Endothelial cell (in vitro differentiated cells): ENCODE results near the gene PSRC1. TPM values are rescaled to one million over a fixed set of nuclear protein-coding genes. Genes with fewer than 3 reads are reported as not detected.

ENCODE experiments used
- DNase-seq: peaks from one replicate; pipeline ENCODE4 v3.0.0; 2021; ENCODE audit warnings: low spot score
- H3K27ac Mint-ChIP-seq: one replicate; pipeline ENCODE4 v1.8.0; 2021; ENCODE audit warnings: mixed read lengths, inconsistent platforms; ENCODE audit not compliant: unreplicated experiment
- H3K27me3 Mint-ChIP-seq: one replicate; pipeline ENCODE4 v1.8.0; 2021; ENCODE audit warnings: mild to moderate bottlenecking, moderate library complexity, mixed read lengths, inconsistent platforms; ENCODE audit not compliant: unreplicated experiment
- H3K36me3 Mint-ChIP-seq: one replicate; pipeline ENCODE4 v1.8.0; 2021; ENCODE audit warnings: mild to moderate bottlenecking, low read depth, mixed read lengths, inconsistent platforms; ENCODE audit not compliant: unreplicated experiment
- H3K4me1 Mint-ChIP-seq: one replicate; pipeline ENCODE4 v1.8.0; 2021; ENCODE audit warnings: mild to moderate bottlenecking, mixed read lengths, inconsistent platforms; ENCODE audit not compliant: unreplicated experiment
- H3K4me3 Mint-ChIP-seq: one replicate; pipeline ENCODE4 v1.8.0; 2021; ENCODE audit warnings: mild to moderate bottlenecking, mixed read lengths, inconsistent platforms; ENCODE audit not compliant: unreplicated experiment
- H3K9me3 Mint-ChIP-seq: one replicate; pipeline ENCODE4 v1.8.0; 2021; ENCODE audit warnings: mixed read lengths, inconsistent platforms; ENCODE audit not compliant: unreplicated experiment
- total RNA-seq: library from RNA; stranded (reverse); fragmentation: NEBNext Ultra II Directional; extraction: Animal tissue kit (Norgen Biotek cat#: 25700); gene quantifications from one replicate; pipeline ENCODE4 v1.2.1, GENCODE V29; 2021; ENCODE audit not compliant: unreplicated experiment
- TF ChIP-seq, protein P1 (sequence below): fragments of 200-600 bp; sonication (generic); IDR thresholded peaks from one replicate; pipeline ENCODE4 v1.5.0; 2021; ENCODE audit warnings: antibody characterized with exemption; ENCODE audit not compliant: unreplicated experiment

PSRC1 gene
- total RNA-seq, 1 donor from 2014 or later: 9.7 TPM

DNA sequence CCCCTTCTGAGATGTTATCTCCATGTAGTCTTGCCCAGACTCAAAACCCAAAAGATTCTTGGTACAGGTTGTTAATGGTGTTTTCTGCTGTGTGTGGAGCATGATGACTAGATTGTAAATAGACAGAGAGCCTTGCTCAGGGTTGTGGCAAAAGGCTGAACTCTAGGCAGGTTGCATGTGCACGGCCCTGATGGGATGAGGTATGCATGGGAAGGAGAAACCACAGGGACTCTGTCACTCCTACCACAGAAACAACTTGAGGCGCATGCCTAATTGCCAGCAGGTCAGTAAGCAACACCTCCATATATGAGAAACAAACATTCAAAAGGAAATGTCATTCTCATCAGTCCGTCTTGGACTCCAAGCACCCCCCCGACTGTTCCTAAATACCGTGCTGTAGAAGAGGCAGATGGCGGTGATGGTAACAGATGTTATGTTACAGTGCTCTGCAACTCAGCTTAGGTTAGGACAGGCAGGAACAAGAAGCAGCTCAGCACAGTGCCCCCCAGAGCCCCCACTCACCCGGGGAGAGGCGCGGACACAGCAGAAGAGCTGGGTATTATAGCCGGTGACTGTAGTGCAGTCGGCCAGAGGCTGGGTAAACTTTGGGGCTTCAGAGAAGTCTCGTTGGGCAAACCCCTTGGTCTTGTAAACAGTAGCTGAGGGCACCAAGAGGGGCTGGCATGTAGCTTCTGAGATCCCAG is 12.9 kb upstream of the PSRC1 start:
- Mint-ChIP-seq H3K4me1 (peaks cover 2% of the 10 kb centered on the region), H3K27ac (no peak overlapping the region), H3K9me3 (no peaks in the 10 kb centered on the region), H3K36me3 (no peaks in the 10 kb centered on the region), H3K27me3 (peaks cover 7% of the 10 kb centered on the region), H3K4me3 (no peak overlapping the region)
- TF ChIP-seq, protein P1, sequence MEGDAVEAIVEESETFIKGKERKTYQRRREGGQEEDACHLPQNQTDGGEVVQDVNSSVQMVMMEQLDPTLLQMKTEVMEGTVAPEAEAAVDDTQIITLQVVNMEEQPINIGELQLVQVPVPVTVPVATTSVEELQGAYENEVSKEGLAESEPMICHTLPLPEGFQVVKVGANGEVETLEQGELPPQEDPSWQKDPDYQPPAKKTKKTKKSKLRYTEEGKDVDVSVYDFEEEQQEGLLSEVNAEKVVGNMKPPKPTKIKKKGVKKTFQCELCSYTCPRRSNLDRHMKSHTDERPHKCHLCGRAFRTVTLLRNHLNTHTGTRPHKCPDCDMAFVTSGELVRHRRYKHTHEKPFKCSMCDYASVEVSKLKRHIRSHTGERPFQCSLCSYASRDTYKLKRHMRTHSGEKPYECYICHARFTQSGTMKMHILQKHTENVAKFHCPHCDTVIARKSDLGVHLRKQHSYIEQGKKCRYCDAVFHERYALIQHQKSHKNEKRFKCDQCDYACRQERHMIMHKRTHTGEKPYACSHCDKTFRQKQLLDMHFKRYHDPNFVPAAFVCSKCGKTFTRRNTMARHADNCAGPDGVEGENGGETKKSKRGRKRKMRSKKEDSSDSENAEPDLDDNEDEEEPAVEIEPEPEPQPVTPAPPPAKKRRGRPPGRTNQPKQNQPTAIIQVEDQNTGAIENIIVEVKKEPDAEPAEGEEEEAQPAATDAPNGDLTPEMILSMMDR: no peak
- no peak for DNase-seq

- peaks cover 7% of the 10 kb centered on the region for H3K27me3 Mint-ChIP-seq
- H3K4me1 Mint-ChIP-seq: peaks cover 2% of the 10 kb centered on the region
- H3K36me3 Mint-ChIP-seq: no peaks in the 10 kb centered on the region
- TF ChIP-seq, protein P1: no peak
- no peak overlapping the region for H3K27ac Mint-ChIP-seq
- DNase-seq: no peak
- H3K4me3 Mint-ChIP-seq: no peak overlapping the region
- no peaks in the 10 kb centered on the region for H3K9me3 Mint-ChIP-seq
These were observed 11.5 kb upstream of the PSRC1 start for GRCh38 chr1:109294481-109294880.

DNA sequence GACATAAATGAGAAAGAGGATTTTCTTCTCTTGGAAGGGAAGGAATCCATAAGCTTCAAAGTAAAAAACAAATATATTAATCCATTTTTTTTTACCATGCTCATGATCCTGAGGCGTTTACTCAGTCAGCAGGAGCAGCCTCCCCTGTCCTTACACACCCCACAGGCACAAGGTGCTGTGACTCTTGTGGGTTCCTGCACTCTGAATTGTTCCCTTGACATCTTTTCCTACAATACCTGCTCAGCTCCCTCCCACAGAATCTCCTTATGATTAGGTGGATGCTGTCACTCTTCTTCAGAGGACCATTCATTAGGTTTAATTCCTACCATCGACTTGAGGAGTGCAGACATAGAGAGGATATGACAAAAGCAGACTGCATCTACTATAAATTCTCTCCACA is 10.1 kb upstream of the PSRC1 start:
- no peak overlapping the region for H3K4me3 Mint-ChIP-seq
- H3K27ac Mint-ChIP-seq: no peak overlapping the region
- DNase-seq: no peak
- peaks cover 7% of the 10 kb centered on the region for H3K27me3 Mint-ChIP-seq
- H3K36me3 Mint-ChIP-seq: no peaks in the 10 kb centered on the region
- no peaks in the 10 kb centered on the region for H3K4me1 Mint-ChIP-seq
- H3K9me3 Mint-ChIP-seq: no peaks in the 10 kb centered on the region
- TF ChIP-seq, protein P1: no peak

DNA sequence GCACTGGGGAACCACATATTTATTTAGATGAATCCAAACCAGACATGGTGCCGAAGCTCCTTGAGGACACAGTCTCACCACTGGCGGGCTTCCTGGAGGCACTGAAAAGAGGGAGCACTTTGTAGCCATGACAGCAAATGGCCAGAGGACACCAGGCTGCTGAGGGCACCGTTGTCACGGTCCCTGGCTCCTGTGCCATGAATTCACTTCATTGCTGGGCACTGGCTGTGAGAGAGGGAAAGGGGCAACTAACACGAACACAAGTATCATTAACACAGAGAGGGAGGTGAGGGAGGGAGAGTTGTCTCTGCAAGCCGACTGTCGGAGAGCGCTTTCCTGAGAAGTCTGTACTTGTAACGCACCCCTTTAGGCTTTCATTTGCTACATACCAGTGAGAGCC is 9.4 kb upstream of the PSRC1 start:
- Mint-ChIP-seq H3K9me3 (no peaks in the 10 kb centered on the region), H3K36me3 (no peaks in the 10 kb centered on the region), H3K4me3 (no peak overlapping the region), H3K27ac (no peak overlapping the region), H3K27me3 (peaks cover 7% of the 10 kb centered on the region), H3K4me1 (no peaks in the 10 kb centered on the region)
- DNase-seq: no peak
- TF ChIP-seq, protein P1: no peak

DNA sequence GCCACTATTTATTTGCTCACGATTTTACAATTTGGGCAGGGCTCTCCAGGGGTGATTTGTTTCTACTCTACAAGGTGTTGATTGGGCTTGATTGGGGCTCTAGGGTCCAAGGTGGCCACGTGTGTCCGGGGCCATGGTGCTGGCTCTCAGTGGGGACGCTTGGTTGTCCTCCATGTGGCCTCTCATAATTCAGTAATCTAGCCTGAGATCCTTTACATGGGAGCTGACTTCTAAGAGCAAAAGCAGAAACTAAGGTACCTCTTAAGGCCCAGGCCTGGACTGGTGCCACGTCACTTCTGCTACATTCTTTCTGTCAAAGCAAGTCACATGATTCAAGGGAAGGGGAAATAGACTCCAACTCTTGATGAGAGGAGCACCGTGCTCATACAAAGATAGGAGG is 8.1 kb upstream of the PSRC1 start:
- DNase-seq: no peak
- Mint-ChIP-seq H3K9me3 (no peaks in the 10 kb centered on the region), H3K36me3 (no peaks in the 10 kb centered on the region), H3K27ac (no peak overlapping the region), H3K4me3 (no peak overlapping the region), H3K4me1 (no peaks in the 10 kb centered on the region), H3K27me3 (peaks cover 7% of the 10 kb centered on the region)
- TF ChIP-seq, protein P1: no peak
